ENCODE data around the gene CEP164. TPM values are rescaled to one million over a fixed set of nuclear protein-coding genes. Genes with fewer than 3 reads are reported as not detected.

CEP164 gene
- total and polyA plus RNA-seq, 2 experiments from 2014 or later: 13.9 to 23.8 TPM

DNA sequence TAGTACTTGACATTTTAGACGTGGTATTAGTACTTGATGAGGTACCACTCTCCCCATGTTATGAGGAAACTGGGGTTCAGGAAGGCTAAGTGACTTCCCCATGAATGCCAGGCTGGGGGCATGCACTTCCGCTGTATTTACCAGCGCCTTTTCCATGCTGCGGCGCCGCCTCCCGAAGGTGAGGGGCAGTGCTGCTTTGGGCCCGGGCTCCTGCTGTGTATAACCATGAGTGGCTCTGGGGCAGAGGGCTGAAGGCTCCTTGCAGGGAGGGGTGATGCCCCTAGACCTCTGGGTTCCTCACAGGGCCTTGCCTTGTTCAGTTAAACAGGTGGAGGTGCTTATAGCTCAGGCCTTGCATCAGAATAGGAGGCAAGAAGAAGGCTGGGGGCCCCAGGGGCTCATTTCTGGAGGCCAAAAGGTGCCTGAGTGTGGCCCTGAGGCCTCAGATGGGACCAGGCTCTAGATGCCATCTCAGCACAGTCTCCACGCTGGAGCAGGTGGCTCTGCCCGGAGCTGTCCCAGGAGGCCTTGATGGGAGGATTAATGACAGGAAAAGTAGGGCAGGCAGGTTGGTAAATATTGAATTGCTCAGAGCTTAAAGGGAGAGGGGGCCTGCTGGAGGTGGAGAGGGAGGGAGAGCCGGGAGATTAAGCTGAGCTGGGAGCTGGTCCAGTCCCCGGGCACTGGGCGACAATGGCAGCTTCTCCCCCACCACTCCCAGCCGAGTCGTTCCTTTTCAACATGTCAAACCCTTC lies 129.6 kb downstream of the CEP164 start:
- H4K20me1 ChIP-seq (replicated peaks; ENCODE audit: insufficient read depth): no peaks in the 10 kb centered on the region
- H3K9me3 Mint-ChIP-seq: peaks cover 6% of the 10 kb centered on the region

GRCh38 chr11:117457835-117458234 lies 130.2 kb downstream of the CEP164 start:
- Histone ChIP-seq H3K27ac (ENCODE audit: low read depth) (no peak overlapping the region), H3K4me2 (no peak overlapping the region), H2AFZ (no peak overlapping the region), H3F3A (replicated peaks; ENCODE audit: low read depth) (no peaks in the 10 kb centered on the region), H3K4me3 (no peak overlapping the region), H3K36me3 (ENCODE audit: insufficient read depth) (no peaks in the 10 kb centered on the region), H4K20me1 (replicated peaks; ENCODE audit: insufficient read depth) (no peaks in the 10 kb centered on the region), H3K27me3 (ENCODE audit: insufficient read depth) (no peaks in the 10 kb centered on the region), H3K9me2 (ENCODE audit: insufficient read depth) (no peaks in the 10 kb centered on the region), H3K4me1 (ENCODE audit: insufficient read depth) (no peaks in the 10 kb centered on the region), H3K79me2 (replicated peaks; ENCODE audit: insufficient read depth) (no peaks in the 10 kb centered on the region)
- DNase-seq (ENCODE audit: low spot score) (no peak), ATAC-seq (peak; percentile 24; the same call in 2 of the 3 replicates)
- H3K4me3 Mint-ChIP-seq: no peak overlapping the region
- peaks cover 17% of the 10 kb centered on the region for H3K27me3 Mint-ChIP-seq (ENCODE audit: insufficient read depth, low read depth, poor library complexity)
- H3K9me3 Mint-ChIP-seq: peaks cover 6% of the 10 kb centered on the region
- no peaks in the 10 kb centered on the region for H3K36me3 Mint-ChIP-seq (ENCODE audit: low read depth)
- no peak overlapping the region for H3K27ac Mint-ChIP-seq
- H3K4me1 Mint-ChIP-seq: no peaks in the 10 kb centered on the region; the same call in 2 of the 3 replicates
- TF ChIP-seq EZH2phosphoT487 (IDR thresholded peaks at IDR 0.05; ENCODE audit: unreplicated experiment) (no peak), STAT1 (IDR thresholded peaks at IDR 0.05; ENCODE audit: unreplicated experiment) (no peak), CTCF (conservative IDR thresholded peaks at IDR 0.05; ENCODE audit: low read depth in 2 of 2) (no peak), NANOG (IDR thresholded peaks at IDR 0.05; ENCODE audit: borderline replicate concordance) (no peak), EZH2 (IDR thresholded peaks at IDR 0.05; ENCODE audit: low read depth, unreplicated experiment) (no peak), ETS1 (IDR thresholded peaks at IDR 0.05) (no peak), CREB1 (CRISPR knock-in tag; IDR thresholded peaks at IDR 0.05; ENCODE audit: low read depth) (no peak), JUNB (IDR thresholded peaks at IDR 0.05; ENCODE audit: unreplicated experiment) (no peak), POLR2AphosphoS5 (IDR thresholded peaks at IDR 0.05; ENCODE audit: low read depth) (no peak)

More for the DNA sequence above, 129.6 kb downstream of the CEP164 start:
- no peak overlapping the region for H3K4me2 ChIP-seq
- no peak overlapping the region for H3K27ac Mint-ChIP-seq
- no peaks in the 10 kb centered on the region; the same call in 2 of the 3 replicates for H3K4me1 Mint-ChIP-seq
- no peaks in the 10 kb centered on the region for H3K27me3 ChIP-seq (ENCODE audit: insufficient read depth)
- H2AFZ ChIP-seq: no peak overlapping the region
- ATAC-seq (peak; percentile 54), DNase-seq (ENCODE audit: low spot score) (no peak)
- no peaks in the 10 kb centered on the region for H3K4me1 ChIP-seq (ENCODE audit: insufficient read depth)
- TF ChIP-seq NANOG (IDR thresholded peaks at IDR 0.05; ENCODE audit: borderline replicate concordance): no peak
- peak in 1 of 2 experiments; percentile 13; a peak in 1 of 4 replicates for TF ChIP-seq CTCF (conservative IDR thresholded peaks at IDR 0.05; ENCODE audit: low read depth in 2 of 2)
- H3K79me2 ChIP-seq (replicated peaks; ENCODE audit: insufficient read depth): no peaks in the 10 kb centered on the region
- no peak overlapping the region for H3K27ac ChIP-seq (ENCODE audit: low read depth)
- no peak overlapping the region for H3K4me3 Mint-ChIP-seq
- no peaks in the 10 kb centered on the region for H3K36me3 ChIP-seq (ENCODE audit: insufficient read depth)
- H3K27me3 Mint-ChIP-seq (ENCODE audit: insufficient read depth, low read depth, poor library complexity): peaks cover 17% of the 10 kb centered on the region
- no peaks in the 10 kb centered on the region for H3K36me3 Mint-ChIP-seq (ENCODE audit: low read depth)
- no peak overlapping the region for H3K4me3 ChIP-seq
- no peaks in the 10 kb centered on the region for H3F3A ChIP-seq (replicated peaks; ENCODE audit: low read depth)
- H3K9me2 ChIP-seq (ENCODE audit: insufficient read depth): no peaks in the 10 kb centered on the region
